SK-N-SH (cell line): ENCODE measurements around the gene SLPI. TPM values are rescaled to one million over a fixed set of nuclear protein-coding genes. Genes with fewer than 3 reads are reported as not detected.

Experiments used
- CTCF ChIA-PET: fragments of 300-600, 350-600 bp; formaldehyde crosslinking; extraction: SDS; loops from one replicate; lab custom pipeline; 2021; lab: Yijun Ruan, JAX
- POLR2A ChIA-PET: fragments of 350-600 bp; sonication (Branson Sonifier 250); formaldehyde crosslinking; extraction: SDS; loops from one replicate; lab custom pipeline; 2020; ENCODE audit warnings: antibody characterized with exemption, inconsistent platforms; lab: Yijun Ruan, JAX
- DNase-seq: peaks from one replicate; pipeline ENCODE4 v3.0.0; 2012
- H2AFZ ChIP-seq: fragments of 200-600 bp; sonication (generic); 2 replicates; pipeline ENCODE4 v1.8.1; 2016; ENCODE audit warnings: antibody characterized with exemption, mild to moderate bottlenecking, low read depth
- H3F3A ChIP-seq: fragments of 200-600 bp; sonication (generic); replicated peaks from 2 replicates; pipeline ENCODE3; 2016; ENCODE audit warnings: antibody characterized with exemption, mild to moderate bottlenecking; ENCODE audit not compliant: insufficient read depth
- H3K27ac ChIP-seq, 2 experiments: fragments of 200-500 bp in 1 of 2; fragments of 200-600 bp in 1 of 2; sonication (Bioruptor generic) in 1 of 2; sonication (generic), shearing (Covaris generic) in 1 of 2; 2 replicates each; pipeline versions ENCODE4 v1.5.1 to v1.6.1; 2014 to 2016; ENCODE audit warnings: low read depth in 2 of 2, inconsistent platforms in 1 of 2, low read length in 1 of 2, mild to moderate bottlenecking in 1 of 2, mixed read lengths in 1 of 2
- H3K27me3 ChIP-seq: fragments of 200-600 bp; sonication (generic), shearing (Covaris generic); 2 replicates; pipeline ENCODE4 v1.6.1; 2016; ENCODE audit warnings: mixed run types; ENCODE audit not compliant: insufficient read depth
- H3K36me3 ChIP-seq, 2 experiments: fragments of 200-500 bp in 1 of 2; fragments of 200-600 bp in 1 of 2; sonication (Bioruptor generic) in 1 of 2; sonication (generic) in 1 of 2; replicated peaks in 1 of 2; 2 replicates each; pipeline versions ENCODE3 to v1.5.1; 2014 to 2016; ENCODE audit warnings: low read length in 1 of 2, mild to moderate bottlenecking in 1 of 2; ENCODE audit not compliant: insufficient read depth in 2 of 2, control insufficient read depth in 1 of 2
- H3K4me1 ChIP-seq, 2 experiments: fragments of 200-500 bp in 1 of 2; fragments of 200-600 bp in 1 of 2; sonication (Bioruptor generic) in 1 of 2; sonication (generic), shearing (Covaris generic) in 1 of 2; 2 replicates each; pipeline versions ENCODE4 v1.5.1 to v1.6.1; 2014 to 2016; ENCODE audit warnings: low read depth in 1 of 2, low read length in 1 of 2, mixed run types in 1 of 2; ENCODE audit not compliant: insufficient read depth in 2 of 2, control insufficient read depth in 1 of 2
- H3K4me2 ChIP-seq: fragments of 200-600 bp; sonication (generic), shearing (Covaris generic); 2 replicates; pipeline ENCODE4 v1.6.1; 2017; ENCODE audit warnings: mixed run types
- H3K4me3 ChIP-seq, 2 experiments: fragments of 200-500 bp in 1 of 2; fragments of 200-600 bp in 1 of 2; sonication (Bioruptor generic) in 1 of 2; sonication (generic), shearing (Covaris generic) in 1 of 2; 2 replicates each; pipeline versions ENCODE4 v1.5.1 to v1.8.1; 2014 to 2016; ENCODE audit warnings: low read depth in 2 of 2, inconsistent platforms in 1 of 2, low read length in 1 of 2, mild to moderate bottlenecking in 1 of 2, mixed read lengths in 1 of 2, moderate library complexity in 1 of 2
- H3K79me2 ChIP-seq: fragments of 200-600 bp; sonication (generic); 2 replicates; pipeline ENCODE4 v1.8.1; 2017; ENCODE audit warnings: mild to moderate bottlenecking; ENCODE audit not compliant: insufficient read depth
- H3K9ac ChIP-seq: fragments of 200-600 bp; sonication (generic); 2 replicates; pipeline ENCODE4 v1.6.1; 2017; ENCODE audit warnings: mixed run types
- H3K9me2 ChIP-seq: fragments of 200-600 bp; sonication (generic); 2 replicates; pipeline ENCODE4 v1.6.1; 2017; ENCODE audit warnings: mixed run types
- H3K9me3 ChIP-seq: fragments of 200-600 bp; sonication (generic); 2 replicates; pipeline ENCODE4 v1.6.1; 2017; ENCODE audit warnings: mixed run types, mild to moderate bottlenecking, moderate library complexity
- H4K20me1 ChIP-seq: fragments of 200-600 bp; sonication (generic); 2 replicates; pipeline ENCODE4 v1.6.1; 2017; ENCODE audit warnings: mild to moderate bottlenecking, mixed run types; ENCODE audit not compliant: insufficient read depth
- CHD2 ChIP-seq: fragments of 150-350 bp; IDR thresholded peaks from 2 replicates; pipeline ENCODE4 v1.6.1; 2018; ENCODE audit warnings: low read length; ENCODE audit not compliant: partially characterized antibody
- FOXJ3 ChIP-seq: sonication (generic); formaldehyde crosslinking; IDR thresholded peaks from 2 replicates; pipeline ENCODE4 v1.5.1; 2020; ENCODE audit warnings: mild to moderate bottlenecking, missing genetic modification reagents
- FOXM1 ChIP-seq: IDR thresholded peaks from 2 replicates; pipeline ENCODE4 v1.4.0; 2012; ENCODE audit warnings: low read depth, mild to moderate bottlenecking
- GATA2 ChIP-seq: sonication (generic); formaldehyde crosslinking; IDR thresholded peaks from 2 replicates; pipeline ENCODE4 v1.5.0; 2020; ENCODE audit warnings: mild to moderate bottlenecking, missing genetic modification reagents
- MXI1 ChIP-seq: IDR thresholded peaks from 2 replicates; pipeline ENCODE4 v1.6.1; 2012; ENCODE audit warnings: mild to moderate bottlenecking, low read depth, low read length, improper control_type of control experiment
- NFIC ChIP-seq: IDR thresholded peaks from 2 replicates; pipeline ENCODE4 v1.4.0; 2012; ENCODE audit warnings: borderline replicate concordance
- POLR2AphosphoS5 ChIP-seq: IDR thresholded peaks from 2 replicates; pipeline ENCODE4 v1.6.1; 2012; ENCODE audit warnings: low read depth, low read length
- RAD21 ChIP-seq: IDR thresholded peaks from 2 replicates; pipeline ENCODE4 v1.6.1; 2012; ENCODE audit warnings: mild to moderate bottlenecking, low read length
- RCOR1 ChIP-seq: fragments of 150-350 bp; IDR thresholded peaks from 2 replicates; pipeline ENCODE4 v1.6.1; 2017; ENCODE audit warnings: antibody characterized with exemption, low read length
- TAF1 ChIP-seq: IDR thresholded peaks from 2 replicates; pipeline ENCODE4 v1.6.1; 2012; ENCODE audit warnings: low read depth, mild to moderate bottlenecking, low read length, moderate library complexity, borderline replicate concordance
- WGBS: methylation state at CpG from one replicate; pipeline ENCODE4 v1.1.6; 2017; ENCODE audit warnings: low lambda C conversion rate; 5-methylcytosine and 5-hydroxymethylcytosine counted together
- polyA plus RNA-seq, 3 experiments: library from polyadenylated mRNA; depleted of rRNA; stranded (reverse); fragments of >200 nt; gene quantifications; 2 replicates each; pipeline ENCODE4 v1.2.3, GENCODE V29; 2012
- TF ChIP-seq, protein P1 (sequence below): fragments of 200-600 bp; sonication (generic); IDR thresholded peaks from 2 replicates; pipeline ENCODE4 v1.6.1; 2017; ENCODE audit warnings: antibody characterized with exemption, mild to moderate bottlenecking, moderate library complexity
- TF ChIP-seq, protein P2 (sequence below): IDR thresholded peaks from 2 replicates; pipeline ENCODE4 v1.4.0; 2012; ENCODE audit warnings: low read depth, borderline replicate concordance
- TF ChIP-seq, protein P3 (sequence below): IDR thresholded peaks from 2 replicates; pipeline ENCODE4 v1.4.0; 2012; ENCODE audit warnings: low read depth, borderline replicate concordance
- TF ChIP-seq, protein P4 (sequence below): fragments of 150-350 bp; IDR thresholded peaks from 2 replicates; pipeline ENCODE4 v1.6.1; 2017; ENCODE audit warnings: antibody characterized with exemption, low read length, low read depth, borderline replicate concordance

SLPI gene
- polyA plus RNA-seq, 1 of the 3 experiments (the other 2 are of a cell fraction), result not detected

DNA sequence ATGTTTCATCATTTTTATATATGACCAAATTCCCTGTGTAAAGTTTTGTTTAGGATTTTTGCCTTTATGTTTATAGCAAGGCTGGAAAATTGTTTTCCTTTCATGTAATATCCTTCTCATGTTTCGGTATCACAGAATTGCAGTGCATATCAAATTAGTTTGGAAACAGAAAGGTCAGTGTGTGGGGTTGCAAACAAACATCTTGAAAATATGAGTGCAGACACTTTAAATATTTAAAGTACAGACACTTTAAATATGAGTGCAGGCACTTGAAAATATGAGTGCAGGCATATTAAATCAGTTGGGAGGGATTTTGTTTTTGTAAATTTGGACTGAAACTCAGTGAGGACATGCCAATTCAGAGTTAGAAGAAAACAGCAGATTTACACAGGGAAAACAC, 6.5 kb downstream of the SLPI start:
- Histone ChIP-seq H3K4me3 (no peak overlapping the region), H3K9me3 (no peaks in the 10 kb centered on the region), H3F3A (no peaks in the 10 kb centered on the region), H2AFZ (no peak overlapping the region), H3K27me3 (peaks cover 30% of the 10 kb centered on the region), H3K4me2 (no peak overlapping the region), H3K36me3 (no peaks in the 10 kb centered on the region), H3K79me2 (no peaks in the 10 kb centered on the region), H3K9me2 (no peaks in the 10 kb centered on the region), H3K4me1 (no peaks in the 10 kb centered on the region), H3K27ac (no peak overlapping the region), H3K9ac (no peak overlapping the region), H4K20me1 (no peaks in the 10 kb centered on the region)
- CTCF ChIA-PET, result no interaction called here
- DNase-seq, result no peak
- 8% methylated on average over 1 of the region's 1 CpG for WGBS
- POLR2A ChIA-PET, result no interaction called here
- TF ChIP-seq, protein P1, sequence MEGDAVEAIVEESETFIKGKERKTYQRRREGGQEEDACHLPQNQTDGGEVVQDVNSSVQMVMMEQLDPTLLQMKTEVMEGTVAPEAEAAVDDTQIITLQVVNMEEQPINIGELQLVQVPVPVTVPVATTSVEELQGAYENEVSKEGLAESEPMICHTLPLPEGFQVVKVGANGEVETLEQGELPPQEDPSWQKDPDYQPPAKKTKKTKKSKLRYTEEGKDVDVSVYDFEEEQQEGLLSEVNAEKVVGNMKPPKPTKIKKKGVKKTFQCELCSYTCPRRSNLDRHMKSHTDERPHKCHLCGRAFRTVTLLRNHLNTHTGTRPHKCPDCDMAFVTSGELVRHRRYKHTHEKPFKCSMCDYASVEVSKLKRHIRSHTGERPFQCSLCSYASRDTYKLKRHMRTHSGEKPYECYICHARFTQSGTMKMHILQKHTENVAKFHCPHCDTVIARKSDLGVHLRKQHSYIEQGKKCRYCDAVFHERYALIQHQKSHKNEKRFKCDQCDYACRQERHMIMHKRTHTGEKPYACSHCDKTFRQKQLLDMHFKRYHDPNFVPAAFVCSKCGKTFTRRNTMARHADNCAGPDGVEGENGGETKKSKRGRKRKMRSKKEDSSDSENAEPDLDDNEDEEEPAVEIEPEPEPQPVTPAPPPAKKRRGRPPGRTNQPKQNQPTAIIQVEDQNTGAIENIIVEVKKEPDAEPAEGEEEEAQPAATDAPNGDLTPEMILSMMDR, result no peak
- TF ChIP-seq, protein P2, sequence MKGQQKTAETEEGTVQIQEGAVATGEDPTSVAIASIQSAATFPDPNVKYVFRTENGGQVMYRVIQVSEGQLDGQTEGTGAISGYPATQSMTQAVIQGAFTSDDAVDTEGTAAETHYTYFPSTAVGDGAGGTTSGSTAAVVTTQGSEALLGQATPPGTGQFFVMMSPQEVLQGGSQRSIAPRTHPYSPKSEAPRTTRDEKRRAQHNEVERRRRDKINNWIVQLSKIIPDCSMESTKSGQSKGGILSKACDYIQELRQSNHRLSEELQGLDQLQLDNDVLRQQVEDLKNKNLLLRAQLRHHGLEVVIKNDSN, result no peak
- TF ChIP-seq TAF1 (no peak), RCOR1 (no peak)
- TF ChIP-seq, protein P3, sequence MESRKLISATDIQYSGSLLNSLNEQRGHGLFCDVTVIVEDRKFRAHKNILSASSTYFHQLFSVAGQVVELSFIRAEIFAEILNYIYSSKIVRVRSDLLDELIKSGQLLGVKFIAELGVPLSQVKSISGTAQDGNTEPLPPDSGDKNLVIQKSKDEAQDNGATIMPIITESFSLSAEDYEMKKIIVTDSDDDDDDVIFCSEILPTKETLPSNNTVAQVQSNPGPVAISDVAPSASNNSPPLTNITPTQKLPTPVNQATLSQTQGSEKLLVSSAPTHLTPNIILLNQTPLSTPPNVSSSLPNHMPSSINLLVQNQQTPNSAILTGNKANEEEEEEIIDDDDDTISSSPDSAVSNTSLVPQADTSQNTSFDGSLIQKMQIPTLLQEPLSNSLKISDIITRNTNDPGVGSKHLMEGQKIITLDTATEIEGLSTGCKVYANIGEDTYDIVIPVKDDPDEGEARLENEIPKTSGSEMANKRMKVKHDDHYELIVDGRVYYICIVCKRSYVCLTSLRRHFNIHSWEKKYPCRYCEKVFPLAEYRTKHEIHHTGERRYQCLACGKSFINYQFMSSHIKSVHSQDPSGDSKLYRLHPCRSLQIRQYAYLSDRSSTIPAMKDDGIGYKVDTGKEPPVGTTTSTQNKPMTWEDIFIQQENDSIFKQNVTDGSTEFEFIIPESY, result no peak
- TF ChIP-seq, protein P4, sequence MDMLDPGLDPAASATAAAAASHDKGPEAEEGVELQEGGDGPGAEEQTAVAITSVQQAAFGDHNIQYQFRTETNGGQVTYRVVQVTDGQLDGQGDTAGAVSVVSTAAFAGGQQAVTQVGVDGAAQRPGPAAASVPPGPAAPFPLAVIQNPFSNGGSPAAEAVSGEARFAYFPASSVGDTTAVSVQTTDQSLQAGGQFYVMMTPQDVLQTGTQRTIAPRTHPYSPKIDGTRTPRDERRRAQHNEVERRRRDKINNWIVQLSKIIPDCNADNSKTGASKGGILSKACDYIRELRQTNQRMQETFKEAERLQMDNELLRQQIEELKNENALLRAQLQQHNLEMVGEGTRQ, result no peak

DNA sequence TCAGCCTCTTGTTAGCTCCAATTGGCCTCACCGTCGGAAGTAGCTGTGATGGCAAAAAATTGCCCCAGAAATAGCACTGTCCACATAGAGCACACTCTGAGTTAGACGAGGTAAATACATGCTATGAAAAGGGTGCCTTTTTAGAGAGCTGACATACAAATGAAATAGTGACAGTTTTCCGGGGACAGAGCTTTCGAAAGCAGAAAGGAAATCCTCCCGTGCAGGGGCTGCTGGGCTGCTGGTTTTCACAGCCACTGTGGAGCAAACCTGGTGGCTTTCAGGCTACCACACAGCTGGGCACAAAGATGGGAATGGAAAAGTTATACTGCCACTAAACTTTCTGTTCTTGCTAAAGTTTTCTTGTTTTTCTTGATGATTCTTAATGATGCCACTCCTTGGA, 8.3 kb downstream of the SLPI start:
- no peaks in the 10 kb centered on the region for H3K79me2 ChIP-seq
- WGBS, result 40% methylated on average over 6 of the region's 6 CpGs
- no peaks in the 10 kb centered on the region for H3K4me1 ChIP-seq
- H3K9ac ChIP-seq, result no peak overlapping the region
- peaks cover 16% of the 10 kb centered on the region for H3K27me3 ChIP-seq
- H3K9me2 ChIP-seq, result no peaks in the 10 kb centered on the region
- H3K9me3 ChIP-seq, result no peaks in the 10 kb centered on the region
- no peaks in the 10 kb centered on the region for H3F3A ChIP-seq
- TF ChIP-seq, protein P1, result no peak
- no peak for TF ChIP-seq GATA2 (CRISPR knock-in tag)
- no peak for TF ChIP-seq FOXM1
- TF ChIP-seq RCOR1, result no peak
- no peak for TF ChIP-seq POLR2AphosphoS5
- no peak for TF ChIP-seq CHD2
- TF ChIP-seq NFIC, result no peak
- TF ChIP-seq, protein P2, result no peak
- TF ChIP-seq MXI1, result no peak
- no peak for TF ChIP-seq FOXJ3 (CRISPR knock-in tag)
- no peak for TF ChIP-seq RAD21
- ChIA-PET POLR2A (interaction anchor here (0.6 kb wide), 1 partner anchor 55 kb away, joined by 3 read pairs; no protein-coding TSS in a partner anchor), CTCF (interaction anchor here (0.9 to 2.1 kb wide), 5 partner anchors 9 to 202 kb away, joined by 3 to 5 read pairs (median 4); no protein-coding TSS in a partner anchor)
- 0 out of 2 replicates have a peak, but pooled peaks cover 4% of the 10 kb centered on the region for H4K20me1 ChIP-seq
- no peak overlapping the region for H3K4me3 ChIP-seq
- H3K4me2 ChIP-seq, result no peak overlapping the region
- H2AFZ ChIP-seq, result no peak overlapping the region
- H3K36me3 ChIP-seq, result no peaks in the 10 kb centered on the region
- H3K27ac ChIP-seq, result no peak overlapping the region
- DNase-seq, result no peak
